ENCODE measurements around the gene RPH3AL. TPM values are rescaled to one million over a fixed set of nuclear protein-coding genes. Genes with fewer than 3 reads are reported as not detected.
"Not testable (repeated sequence)": the region's sequence is repeated elsewhere in the genome, so short reads cannot be mapped to it uniquely, and the experiment has no call there.

RPH3AL gene
- total RNA-seq, 4 donors from 2014 or later, result 31.4 to 92.4 (median 48.6) TPM

- DNase-seq, result no peak
- H3K4me3 ChIP-seq, result no peak overlapping the region
- TF ChIP-seq POLR2A (IDR thresholded peaks at IDR 0.05) (no peak), CTCF (IDR thresholded peaks at IDR 0.05) (no peak)
- H3K4me1 ChIP-seq, result no peaks in the 10 kb centered on the region
- no peaks in the 10 kb centered on the region for H3K27me3 ChIP-seq
- H3K9me3 ChIP-seq, result no peaks in the 10 kb centered on the region
- H3K27ac ChIP-seq, result no peak overlapping the region
- H3K36me3 ChIP-seq, result no peaks in the 10 kb centered on the region
These were observed 115.8 kb downstream of the RPH3AL start for GRCh38 chr17:236641-237405.

GRCh38 chr17:235831-236640, 116.6 kb downstream of the RPH3AL start:
- Histone ChIP-seq H3K4me3 (no peak overlapping the region), H3K9me3 (no peaks in the 10 kb centered on the region)

GRCh38 chr17:234994-235830, 117.4 kb downstream of the RPH3AL start:
- DNase-seq, H3K27me3 ChIP-seq, H3K4me1 ChIP-seq, H3K4me3 ChIP-seq, H3K36me3 ChIP-seq, H3K9me3 ChIP-seq: not testable (repeated sequence)
- H3K27ac ChIP-seq, result peak overlapping the region in 1 of 4 donors; percentile 0

More at GRCh38 chr17:235831-236640, 116.6 kb downstream of the RPH3AL start:
- no peaks in the 10 kb centered on the region for H3K36me3 ChIP-seq
- TF ChIP-seq POLR2A (IDR thresholded peaks at IDR 0.05) (no peak), CTCF (IDR thresholded peaks at IDR 0.05) (no peak)
- no peaks in the 10 kb centered on the region for H3K4me1 ChIP-seq
- H3K27me3 ChIP-seq, result no peaks in the 10 kb centered on the region
- H3K27ac ChIP-seq, result no peak overlapping the region
- DNase-seq, result no peak

GRCh38 chr17:234163-234993, 118.2 kb downstream of the RPH3AL start:
- H3K9me3 ChIP-seq, H3K27me3 ChIP-seq, H3K4me1 ChIP-seq, H3K4me3 ChIP-seq, H3K36me3 ChIP-seq: not testable (repeated sequence)
- H3K27ac ChIP-seq, result peak overlapping the region in 2 of 4 donors; percentile 0 to 12
- peak in 1 of 3 donors; percentile 31 for DNase-seq

GRCh38 chr17:233473-233941, 119.1 kb downstream of the RPH3AL start:
- Histone ChIP-seq H3K9me3 (no peaks in the 10 kb centered on the region), H3K4me3 (no peak overlapping the region), H3K4me1 (no peaks in the 10 kb centered on the region), H3K27ac (peak overlapping the region in 3 of 4 donors; percentile 36 to 65 (median 56)), H3K27me3 (no peaks in the 10 kb centered on the region), H3K36me3 (no peaks in the 10 kb centered on the region)
- DNase-seq, result peak in 1 of 3 donors; percentile 30
- TF ChIP-seq CTCF (IDR thresholded peaks at IDR 0.05) (no peak), POLR2A (IDR thresholded peaks at IDR 0.05) (no peak)

Data from Peyer's patch (tissue), 4 donors.